GM19438 (cell line): ENCODE results near the gene GABRR3.

Source experiments
- ATAC-seq: cut with Tn5 transposase; IDR thresholded peaks from one replicate; pipeline ENCODE4 v1.9.1; 2021; ENCODE audit warnings: low read depth; ENCODE audit not compliant: unreplicated experiment

The GABRR3 gene

GRCh38 chr3:97992547-97993173 lies 42.5 kb downstream of the GABRR3 start:
- ATAC-seq: no peak

GRCh38 chr3:97991293-97991682 lies 43.8 kb downstream of the GABRR3 start:
- ATAC-seq: no peak

- no peak for ATAC-seq
These were observed 44.4 kb downstream of the GABRR3 start for GRCh38 chr3:97990624-97991292.

GRCh38 chr3:97988784-97989568 lies 46.1 kb downstream of the GABRR3 start:
- no peak for ATAC-seq

- no peak for ATAC-seq
These were observed 47.8 kb downstream of the GABRR3 start for GRCh38 chr3:97987306-97987705.

- ATAC-seq: no peak
These were observed 51.1 kb downstream of the GABRR3 start for GRCh38 chr3:97983933-97984491.

GRCh38 chr3:97981886-97982285 lies 53.2 kb downstream of the GABRR3 start:
- no peak for ATAC-seq

GRCh38 chr3:97979610-97980009 lies 55.5 kb downstream of the GABRR3 start:
- ATAC-seq: no peak

GRCh38 chr3:97975466-97975865 lies 59.6 kb downstream of the GABRR3 start:
- ATAC-seq: no peak

GRCh38 chr3:97974996-97975395 lies 60.1 kb downstream of the GABRR3 start:
- no peak for ATAC-seq

GRCh38 chr3:97972976-97973375 lies 62.1 kb downstream of the GABRR3 start:
- no peak for ATAC-seq

GRCh38 chr3:97971679-97972567 lies 63.2 kb downstream of the GABRR3 start, which contains the start of gene RIOX2:
Gene RIOX2 (minus strand): TSS chr3:97972431. CDS start chr3:97967593, 4,838 bp downstream.
- ATAC-seq: peak; percentile 79

- ATAC-seq: no peak
These were observed 64.0 kb downstream of the GABRR3 start for GRCh38 chr3:97970956-97971620.

GRCh38 chr3:97970156-97970555 lies 65.0 kb downstream of the GABRR3 start:
- ATAC-seq: no peak

GRCh38 chr3:97969541-97969940 lies 65.6 kb downstream of the GABRR3 start:
- ATAC-seq: no peak

GRCh38 chr3:97968376-97968775 lies 66.7 kb downstream of the GABRR3 start:
- no peak for ATAC-seq

GRCh38 chr3:97967966-97968365 lies 67.1 kb downstream of the GABRR3 start:
- ATAC-seq: no peak

GRCh38 chr3:97960993-97961766 lies 73.9 kb downstream of the GABRR3 start:
- ATAC-seq: no peak

- ATAC-seq: no peak
These were observed 74.6 kb downstream of the GABRR3 start for GRCh38 chr3:97960551-97960950.
